HG03432 (cell line): Measurements from ENCODE around the gene TUBG1.
A peak's percentile ranks its signal among the peaks of the same experiment; 100 is the strongest.

Experiments
- ATAC-seq: cut with Tn5 transposase; IDR thresholded peaks from one replicate; pipeline ENCODE4 v1.9.1; 2021; ENCODE audit warnings: mild to moderate bottlenecking, moderate library complexity; ENCODE audit not compliant: unreplicated experiment

The TUBG1 gene

GRCh38 chr17:42609182-42609813 lies at the start of gene TUBG1, which contains the start of gene RETREG3:
Gene TUBG1 (plus strand): TSS chr17:42609683. CDS start chr17:42609738, 55 bp downstream.
Gene RETREG3 (minus strand): TSS chr17:42609374. CDS start chr17:42609324, 50 bp downstream.
- ATAC-seq: peak; percentile 86

- no peak for ATAC-seq
These were observed 49.2 kb upstream of the TUBG1 start for GRCh38 chr17:42560246-42560645.

GRCh38 chr17:42561897-42562387 lies 47.5 kb upstream of the TUBG1 start, which contains the start of gene COASY:
Gene COASY (plus strand): TSS chr17:42562148. CDS start chr17:42562623, 475 bp downstream.
- ATAC-seq: peak; percentile 50

GRCh38 chr17:42562388-42563142 lies 46.9 kb upstream of the TUBG1 start:
- no peak for ATAC-seq

- ATAC-seq: no peak
These were observed 46.4 kb upstream of the TUBG1 start for GRCh38 chr17:42563143-42563509.

GRCh38 chr17:42563543-42563942 lies 45.9 kb upstream of the TUBG1 start:
- no peak for ATAC-seq

- ATAC-seq: no peak
These were observed 45.5 kb upstream of the TUBG1 start for GRCh38 chr17:42563950-42564349.

GRCh38 chr17:42564815-42565522 lies 44.5 kb upstream of the TUBG1 start:
- no peak for ATAC-seq

GRCh38 chr17:42565523-42566214 lies 43.8 kb upstream of the TUBG1 start:
- no peak for ATAC-seq

- ATAC-seq: peak; percentile 4
These were observed 43.1 kb upstream of the TUBG1 start for GRCh38 chr17:42566215-42566882.

- peak; percentile 61 for ATAC-seq
These were observed 42.5 kb upstream of the TUBG1 start, which contains the start of gene MLX for GRCh38 chr17:42566883-42567573. Gene MLX (plus strand): TSS chr17:42567100. CDS start chr17:42567125, 25 bp downstream.

GRCh38 chr17:42568341-42569111 lies 41.0 kb upstream of the TUBG1 start:
- ATAC-seq: no peak

GRCh38 chr17:42571435-42572225 lies 37.9 kb upstream of the TUBG1 start:
- no peak for ATAC-seq

GRCh38 chr17:42573095-42573494 lies 36.4 kb upstream of the TUBG1 start:
- no peak for ATAC-seq

- ATAC-seq: no peak
These were observed 35.0 kb upstream of the TUBG1 start for GRCh38 chr17:42574463-42574862.

- ATAC-seq: no peak
These were observed 32.3 kb upstream of the TUBG1 start for GRCh38 chr17:42577140-42577531.

- ATAC-seq: peak; percentile 71
These were observed 31.8 kb upstream of the TUBG1 start, which contains the start of gene PSMC3IP for GRCh38 chr17:42577532-42578281. Gene PSMC3IP (minus strand): TSS chr17:42577729. CDS start chr17:42577686, 43 bp downstream.
